Body of pancreas (tissue), 4 donors: ENCODE results near the gene C14orf132.

Source experiments
- CTCF ChIP-seq, 7 experiments: fragments of 450-650 bp in 4 of 7; fragments of 200-600 bp in 3 of 7; sonication (generic) in 3 of 7; IDR thresholded peaks; one replicate each; pipeline ENCODE4 v1.5.1; 2016 to 2019; ENCODE audit warnings: antibody characterized with exemption in 7 of 7
- POLR2A ChIP-seq, 3 donors: fragments of 450-650 bp; IDR thresholded peaks; one replicate each; pipeline ENCODE4 v1.6.1; 2016; ENCODE audit warnings: antibody characterized with exemption in 3 of 3, mild to moderate bottlenecking in 2 of 3

- TF ChIP-seq POLR2A (IDR thresholded peaks at IDR 0.05) (no peak), CTCF (IDR thresholded peaks at IDR 0.05) (no peak)
Observed at GRCh38 chr14:96016501-96017160, 22.5 kb upstream of the C14orf132 start.
